ENCODE results near the gene ROR2. TPM values are rescaled to one million over a fixed set of nuclear protein-coding genes. Genes with fewer than 3 reads are reported as not detected.

The ROR2 gene
- total and polyA plus RNA-seq, 2 of the 13 experiments (the other 11 are each of a cell fraction or from before 2014, with no cell fraction given): not detected

DNA sequence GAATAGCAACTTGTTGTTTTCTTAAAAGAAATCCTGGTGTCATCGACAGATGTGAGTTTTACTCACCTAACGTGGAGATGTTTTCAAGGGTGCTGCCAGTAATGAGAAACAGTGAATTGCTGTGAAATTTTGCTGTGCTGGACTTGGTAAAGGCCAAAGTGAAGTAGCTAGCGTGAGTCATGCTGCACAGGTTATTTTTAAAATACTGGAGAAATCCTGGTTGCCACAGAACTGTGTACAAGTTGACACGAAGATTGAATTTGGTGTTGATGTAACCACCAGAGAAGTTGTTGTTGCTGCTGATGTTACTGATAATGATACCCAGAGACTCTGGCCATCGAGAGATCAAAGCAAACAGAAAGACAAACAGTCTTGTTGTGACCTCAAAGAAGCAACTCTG, 338.4 kb downstream of the ROR2 start (continued):
- TF ChIP-seq, protein P1, sequence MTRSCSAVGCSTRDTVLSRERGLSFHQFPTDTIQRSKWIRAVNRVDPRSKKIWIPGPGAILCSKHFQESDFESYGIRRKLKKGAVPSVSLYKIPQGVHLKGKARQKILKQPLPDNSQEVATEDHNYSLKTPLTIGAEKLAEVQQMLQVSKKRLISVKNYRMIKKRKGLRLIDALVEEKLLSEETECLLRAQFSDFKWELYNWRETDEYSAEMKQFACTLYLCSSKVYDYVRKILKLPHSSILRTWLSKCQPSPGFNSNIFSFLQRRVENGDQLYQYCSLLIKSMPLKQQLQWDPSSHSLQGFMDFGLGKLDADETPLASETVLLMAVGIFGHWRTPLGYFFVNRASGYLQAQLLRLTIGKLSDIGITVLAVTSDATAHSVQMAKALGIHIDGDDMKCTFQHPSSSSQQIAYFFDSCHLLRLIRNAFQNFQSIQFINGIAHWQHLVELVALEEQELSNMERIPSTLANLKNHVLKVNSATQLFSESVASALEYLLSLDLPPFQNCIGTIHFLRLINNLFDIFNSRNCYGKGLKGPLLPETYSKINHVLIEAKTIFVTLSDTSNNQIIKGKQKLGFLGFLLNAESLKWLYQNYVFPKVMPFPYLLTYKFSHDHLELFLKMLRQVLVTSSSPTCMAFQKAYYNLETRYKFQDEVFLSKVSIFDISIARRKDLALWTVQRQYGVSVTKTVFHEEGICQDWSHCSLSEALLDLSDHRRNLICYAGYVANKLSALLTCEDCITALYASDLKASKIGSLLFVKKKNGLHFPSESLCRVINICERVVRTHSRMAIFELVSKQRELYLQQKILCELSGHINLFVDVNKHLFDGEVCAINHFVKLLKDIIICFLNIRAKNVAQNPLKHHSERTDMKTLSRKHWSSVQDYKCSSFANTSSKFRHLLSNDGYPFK (CRISPR knock-in tag; IDR thresholded peaks at IDR 0.05; ENCODE audit: borderline replicate concordance): no peak

DNA sequence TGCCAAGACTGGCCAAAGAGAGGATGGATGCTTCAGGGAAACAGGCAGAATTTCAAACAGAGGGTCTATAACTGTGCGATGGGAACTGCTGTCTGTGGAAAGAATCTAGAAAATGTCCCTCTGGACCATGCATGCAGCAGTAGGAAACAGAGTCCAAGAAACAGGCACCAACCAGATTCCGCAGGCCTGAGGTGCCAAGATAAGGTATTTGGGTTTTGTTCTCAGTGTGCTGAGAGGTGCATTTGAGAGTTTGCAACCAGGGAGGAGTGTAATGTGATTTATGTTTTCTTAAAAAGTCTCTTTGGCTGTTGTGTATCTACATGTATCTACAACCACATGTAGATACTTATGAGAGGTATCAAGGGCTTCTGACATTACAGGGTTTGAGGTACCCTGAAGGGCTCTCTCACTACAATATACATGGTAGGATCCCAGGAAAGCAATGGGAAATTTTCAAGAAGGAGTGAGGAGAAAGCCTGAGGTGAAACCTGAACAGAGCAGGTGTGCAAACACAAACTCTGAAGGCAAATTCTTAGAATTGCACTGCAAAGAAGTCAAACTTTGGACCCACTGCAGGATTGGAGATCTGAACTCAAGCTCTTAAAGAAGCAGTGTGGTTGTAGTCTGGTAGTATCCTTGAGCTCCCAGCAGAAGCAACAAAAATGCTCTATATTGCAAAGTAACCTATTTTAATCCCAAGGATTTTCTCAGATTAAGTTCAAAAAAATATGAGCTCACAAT, 343.6 kb downstream of the ROR2 start:
- H3K9me3 ChIP-seq (ENCODE audit: low read length): no peaks in the 10 kb centered on the region
- WGBS (ENCODE audit: low lambda C conversion rate): 50% methylated on average over 2 of the region's 2 CpGs
- in situ Hi-C loops (cut with HindIII; ENCODE audit: extremely low pct_ligation_motif_present, low pct_unique_long_range_greater_than_20kb) (no loop called here), intact Hi-C loops (cut with micrococcal nuclease; ENCODE audit: unreplicated experiment) (no loop called here)
- H2AFZ ChIP-seq (ENCODE audit: low read length): no peak overlapping the region
- POLR2A ChIA-PET: no interaction called here
- H3K36me3 ChIP-seq (replicated peaks in 1 of 2; ENCODE audit: control insufficient read depth in 1 of 2, insufficient read depth in 2 of 2, low read length in 2 of 2): no peaks in the 10 kb centered on the region
- H3K79me2 ChIP-seq (ENCODE audit: insufficient read depth, low read length): no peaks in the 10 kb centered on the region
- no peak for ATAC-seq
- no peak overlapping the region for H3K9ac ChIP-seq (ENCODE audit: insufficient read depth, low read depth, low read length)
- BruUV-seq (replicated peaks): no TSS peak
- CTCF ChIA-PET (ENCODE audit: low intra/inter-chr PET ratio, low total read pairs): no interaction called here
- no peak overlapping the region for H3K4me3 ChIP-seq (replicated peaks in 1 of 3; ENCODE audit: insufficient read depth in 1 of 3, low read depth in 2 of 3, low read length in 3 of 3)
- H3K4me2 ChIP-seq (ENCODE audit: low read depth, low read length): no peak overlapping the region
- H4K20me1 ChIP-seq (ENCODE audit: insufficient read depth, low read length): no peaks in the 10 kb centered on the region
- DNase-seq (ENCODE audit: low spot score): no peak
- H3K4me1 ChIP-seq (ENCODE audit: insufficient read depth, low read length): no peaks in the 10 kb centered on the region
- H3K27me3 ChIP-seq (ENCODE audit: control insufficient read depth in 1 of 2, insufficient read depth in 2 of 2, low read length in 2 of 2): 0 out of 5 replicates have a peak, but pooled peaks cover 0 to 5% of the 10 kb centered on the region in 2 experiments
- no peak for FAIRE-seq
- no peak overlapping the region for H3K27ac ChIP-seq (ENCODE audit: extremely low read length, insufficient read depth, low read length)
- TF ChIP-seq, protein P2, sequence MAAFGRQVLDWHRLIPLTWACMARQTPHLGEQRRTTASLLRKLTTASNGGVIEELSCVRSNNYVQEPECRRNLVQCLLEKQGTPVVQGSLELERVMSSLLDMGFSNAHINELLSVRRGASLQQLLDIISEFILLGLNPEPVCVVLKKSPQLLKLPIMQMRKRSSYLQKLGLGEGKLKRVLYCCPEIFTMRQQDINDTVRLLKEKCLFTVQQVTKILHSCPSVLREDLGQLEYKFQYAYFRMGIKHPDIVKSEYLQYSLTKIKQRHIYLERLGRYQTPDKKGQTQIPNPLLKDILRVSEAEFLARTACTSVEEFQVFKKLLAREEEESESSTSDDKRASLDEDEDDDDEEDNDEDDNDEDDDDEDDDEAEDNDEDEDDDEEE (CRISPR knock-in tag; IDR thresholded peaks at IDR 0.05): no peak
- TF ChIP-seq, protein P3, sequence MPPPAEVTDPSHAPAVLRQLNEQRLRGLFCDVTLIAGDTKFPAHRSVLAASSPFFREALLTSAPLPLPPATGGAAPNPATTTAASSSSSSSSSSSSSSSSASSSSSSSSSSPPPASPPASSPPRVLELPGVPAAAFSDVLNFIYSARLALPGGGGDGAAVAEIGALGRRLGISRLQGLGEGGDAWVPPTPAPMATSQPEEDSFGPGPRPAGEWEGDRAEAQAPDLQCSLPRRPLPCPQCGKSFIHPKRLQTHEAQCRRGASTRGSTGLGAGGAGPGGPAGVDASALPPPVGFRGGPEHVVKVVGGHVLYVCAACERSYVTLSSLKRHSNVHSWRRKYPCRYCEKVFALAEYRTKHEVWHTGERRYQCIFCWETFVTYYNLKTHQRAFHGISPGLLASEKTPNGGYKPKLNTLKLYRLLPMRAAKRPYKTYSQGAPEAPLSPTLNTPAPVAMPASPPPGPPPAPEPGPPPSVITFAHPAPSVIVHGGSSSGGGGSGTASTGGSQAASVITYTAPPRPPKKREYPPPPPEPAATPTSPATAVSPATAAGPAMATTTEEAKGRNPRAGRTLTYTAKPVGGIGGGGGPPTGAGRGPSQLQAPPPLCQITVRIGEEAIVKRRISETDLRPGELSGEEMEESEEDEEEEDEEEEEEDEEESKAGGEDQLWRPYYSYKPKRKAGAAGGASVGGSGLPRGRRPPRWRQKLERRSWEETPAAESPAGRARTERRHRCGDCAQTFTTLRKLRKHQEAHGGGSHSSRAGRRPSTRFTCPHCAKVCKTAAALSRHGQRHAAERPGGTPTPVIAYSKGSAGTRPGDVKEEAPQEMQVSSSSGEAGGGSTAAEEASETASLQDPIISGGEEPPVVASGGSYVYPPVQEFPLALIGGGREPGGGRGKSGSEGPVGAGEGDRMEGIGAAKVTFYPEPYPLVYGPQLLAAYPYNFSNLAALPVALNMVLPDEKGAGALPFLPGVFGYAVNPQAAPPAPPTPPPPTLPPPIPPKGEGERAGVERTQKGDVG (CRISPR knock-in tag; IDR thresholded peaks at IDR 0.05; ENCODE audit: borderline replicate concordance): no peak
- TF ChIP-seq GZF1 (CRISPR knock-in tag; IDR thresholded peaks at IDR 0.05) (no peak), THYN1 (CRISPR knock-in tag; IDR thresholded peaks at IDR 0.05; ENCODE audit: borderline replicate concordance, low read depth) (no peak), KLF16 (CRISPR knock-in tag; IDR thresholded peaks at IDR 0.05) (no peak), ZBTB20 (CRISPR knock-in tag; IDR thresholded peaks at IDR 0.05; ENCODE audit: borderline replicate concordance, low read depth) (no peak), RXRB (CRISPR knock-in tag; IDR thresholded peaks at IDR 0.05; ENCODE audit: borderline replicate concordance) (no peak)
- TF ChIP-seq, protein P4, sequence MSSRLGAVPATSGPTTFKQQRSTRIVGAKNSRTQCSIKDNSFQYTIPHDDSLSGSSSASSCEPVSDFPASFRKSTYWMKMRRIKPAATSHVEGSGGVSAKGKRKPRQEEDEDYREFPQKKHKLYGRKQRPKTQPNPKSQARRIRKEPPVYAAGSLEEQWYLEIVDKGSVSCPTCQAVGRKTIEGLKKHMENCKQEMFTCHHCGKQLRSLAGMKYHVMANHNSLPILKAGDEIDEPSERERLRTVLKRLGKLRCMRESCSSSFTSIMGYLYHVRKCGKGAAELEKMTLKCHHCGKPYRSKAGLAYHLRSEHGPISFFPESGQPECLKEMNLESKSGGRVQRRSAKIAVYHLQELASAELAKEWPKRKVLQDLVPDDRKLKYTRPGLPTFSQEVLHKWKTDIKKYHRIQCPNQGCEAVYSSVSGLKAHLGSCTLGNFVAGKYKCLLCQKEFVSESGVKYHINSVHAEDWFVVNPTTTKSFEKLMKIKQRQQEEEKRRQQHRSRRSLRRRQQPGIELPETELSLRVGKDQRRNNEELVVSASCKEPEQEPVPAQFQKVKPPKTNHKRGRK (CRISPR knock-in tag; IDR thresholded peaks at IDR 0.05): no peak
- TF ChIP-seq, protein P5, sequence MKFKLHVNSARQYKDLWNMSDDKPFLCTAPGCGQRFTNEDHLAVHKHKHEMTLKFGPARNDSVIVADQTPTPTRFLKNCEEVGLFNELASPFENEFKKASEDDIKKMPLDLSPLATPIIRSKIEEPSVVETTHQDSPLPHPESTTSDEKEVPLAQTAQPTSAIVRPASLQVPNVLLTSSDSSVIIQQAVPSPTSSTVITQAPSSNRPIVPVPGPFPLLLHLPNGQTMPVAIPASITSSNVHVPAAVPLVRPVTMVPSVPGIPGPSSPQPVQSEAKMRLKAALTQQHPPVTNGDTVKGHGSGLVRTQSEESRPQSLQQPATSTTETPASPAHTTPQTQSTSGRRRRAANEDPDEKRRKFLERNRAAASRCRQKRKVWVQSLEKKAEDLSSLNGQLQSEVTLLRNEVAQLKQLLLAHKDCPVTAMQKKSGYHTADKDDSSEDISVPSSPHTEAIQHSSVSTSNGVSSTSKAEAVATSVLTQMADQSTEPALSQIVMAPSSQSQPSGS (CRISPR knock-in tag; IDR thresholded peaks at IDR 0.05): no peak
